OCI-LY1 (cell line): ENCODE measurements around the gene ADAM19.

ENCODE experiments used
- H2AFZ ChIP-seq: fragments of 200-600 bp; sonication (generic), shearing (Covaris generic); 2 replicates; pipeline ENCODE4 v1.6.0; 2014; ENCODE audit warnings: antibody characterized with exemption, mild to moderate bottlenecking, low read length
- H3F3A ChIP-seq: fragments of 200-600 bp; sonication (generic), shearing (Covaris generic); 2 replicates; pipeline ENCODE4 v1.6.0; 2014; ENCODE audit warnings: mild to moderate bottlenecking, antibody characterized with exemption, low read length, moderate library complexity; ENCODE audit not compliant: insufficient read depth
- H3K27ac ChIP-seq: fragments of 200-600 bp; sonication (generic); 2 replicates; pipeline ENCODE4 v1.5.1; 2014; ENCODE audit warnings: low read length, mixed run types, mild to moderate bottlenecking, low read depth; ENCODE audit not compliant: poor library complexity, severe bottlenecking
- H3K27me3 ChIP-seq: fragments of 200-600 bp; sonication (generic); 2 replicates; pipeline ENCODE4 v1.6.0; 2014; ENCODE audit warnings: antibody characterized with exemption, mild to moderate bottlenecking, low read length, moderate library complexity; ENCODE audit not compliant: insufficient read depth
- H3K36me3 ChIP-seq: fragments of 200-600 bp; sonication (generic); 2 replicates; pipeline ENCODE4 v1.6.1; 2014; ENCODE audit warnings: mild to moderate bottlenecking, antibody characterized with exemption, low read length, moderate library complexity, mixed read lengths; ENCODE audit not compliant: insufficient read depth
- H3K4me1 ChIP-seq: fragments of 200-600 bp; sonication (generic); 2 replicates; pipeline ENCODE4 v1.5.1; 2014; ENCODE audit warnings: mild to moderate bottlenecking, low read length, moderate library complexity; ENCODE audit not compliant: insufficient read depth, severe bottlenecking
- H3K4me2 ChIP-seq: fragments of 200-600 bp; sonication (generic), shearing (Covaris generic); 2 replicates; pipeline ENCODE4 v1.6.1; 2014; ENCODE audit warnings: low read length
- H3K4me3 ChIP-seq: fragments of 200-600 bp; sonication (generic); 2 replicates; pipeline ENCODE4 v1.5.1; 2014; ENCODE audit warnings: low read length, low read depth, mild to moderate bottlenecking, mixed read lengths; ENCODE audit not compliant: poor library complexity, severe bottlenecking
- H3K79me2 ChIP-seq: fragments of 200-600 bp; shearing (Covaris generic); 2 replicates; pipeline ENCODE4 v1.6.1; 2016; ENCODE audit warnings: mixed run types, low read length, mixed read lengths; ENCODE audit not compliant: insufficient read depth
- H3K9ac ChIP-seq: fragments of 200-600 bp; sonication (generic), shearing (Covaris generic); 2 replicates; pipeline ENCODE4 v1.6.1; 2014; ENCODE audit warnings: mild to moderate bottlenecking, low read length, mixed read lengths
- H3K9me2 ChIP-seq: fragments of 200-600 bp; sonication (generic), shearing (Covaris generic); 2 replicates; pipeline ENCODE4 v1.6.1; 2014; ENCODE audit warnings: low read depth, mild to moderate bottlenecking, low read length, mixed read lengths
- H3K9me3 ChIP-seq: fragments of 200-600 bp; shearing (Covaris generic); 2 replicates; pipeline ENCODE4 v1.6.1; 2014; ENCODE audit warnings: low read length, mixed read lengths
- H4K20me1 ChIP-seq: fragments of 200-600 bp; sonication (generic), shearing (Covaris generic); 2 replicates; pipeline ENCODE4 v1.6.0; 2016; ENCODE audit warnings: mild to moderate bottlenecking, low read length; ENCODE audit not compliant: insufficient read depth
- EZH2 ChIP-seq: fragments of 200-600 bp; sonication (generic), shearing (Covaris generic); IDR thresholded peaks from 2 replicates; pipeline ENCODE4 v1.8.0; 2017; ENCODE audit warnings: borderline replicate concordance, mixed run types, mild to moderate bottlenecking, antibody characterized with exemption, low read length, moderate library complexity, mixed read lengths
- TF ChIP-seq, protein P1 (sequence below): fragments of 200-600 bp; sonication (generic), shearing (Covaris generic); IDR thresholded peaks from 2 replicates; pipeline ENCODE4 v1.5.1; 2017; ENCODE audit warnings: mild to moderate bottlenecking, antibody characterized with exemption, low read length, moderate library complexity, mixed read lengths

Gene ADAM19

DNA sequence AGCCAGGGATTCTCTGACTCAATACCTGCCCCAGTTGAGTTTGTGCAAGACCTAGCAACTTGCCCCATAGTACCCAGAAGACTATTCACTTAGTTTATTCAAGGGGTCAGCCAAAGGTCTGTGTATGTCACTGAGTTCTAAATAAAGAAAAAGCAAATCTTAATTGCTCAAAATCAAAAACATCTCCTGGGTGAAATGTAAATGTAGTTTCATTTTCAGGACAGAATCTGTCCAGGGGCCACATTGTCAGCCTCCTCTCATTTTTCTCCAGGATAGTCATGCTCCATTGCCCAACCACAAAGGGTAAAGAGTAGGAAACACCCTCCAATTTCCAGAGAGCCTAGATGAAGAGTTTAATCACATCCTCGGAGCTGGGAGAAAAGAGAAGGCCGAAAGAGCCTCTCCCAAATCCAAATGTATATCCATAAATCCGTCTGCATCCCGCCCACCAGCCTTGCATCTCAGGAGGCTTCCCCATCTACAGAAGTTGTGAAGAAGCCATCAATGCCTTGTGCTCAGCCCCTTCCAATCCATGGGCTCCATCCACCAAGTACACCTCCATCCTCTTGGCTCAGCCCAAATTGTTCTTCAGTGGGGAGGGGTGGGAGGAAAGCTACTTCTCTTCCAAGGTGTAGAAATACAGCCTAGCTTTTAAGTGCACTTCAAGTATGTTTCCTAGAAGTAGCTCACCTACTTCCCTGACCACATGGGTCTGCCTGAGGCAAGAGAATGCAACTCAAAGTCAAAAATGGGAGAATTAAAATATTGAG, 26.9 kb downstream of the ADAM19 start:
- no peak overlapping the region for H3K4me2 ChIP-seq
- H3K27ac ChIP-seq: no peak overlapping the region
- H3K79me2 ChIP-seq: no peaks in the 10 kb centered on the region
- no peak overlapping the region for H2AFZ ChIP-seq
- no peaks in the 10 kb centered on the region for H3F3A ChIP-seq
- no peaks in the 10 kb centered on the region for H3K36me3 ChIP-seq
- no peaks in the 10 kb centered on the region for H3K9me2 ChIP-seq
- no peaks in the 10 kb centered on the region for H3K9me3 ChIP-seq
- H3K9ac ChIP-seq: no peak overlapping the region
- no peaks in the 10 kb centered on the region for H4K20me1 ChIP-seq
- no peak for TF ChIP-seq EZH2
- TF ChIP-seq, protein P1, sequence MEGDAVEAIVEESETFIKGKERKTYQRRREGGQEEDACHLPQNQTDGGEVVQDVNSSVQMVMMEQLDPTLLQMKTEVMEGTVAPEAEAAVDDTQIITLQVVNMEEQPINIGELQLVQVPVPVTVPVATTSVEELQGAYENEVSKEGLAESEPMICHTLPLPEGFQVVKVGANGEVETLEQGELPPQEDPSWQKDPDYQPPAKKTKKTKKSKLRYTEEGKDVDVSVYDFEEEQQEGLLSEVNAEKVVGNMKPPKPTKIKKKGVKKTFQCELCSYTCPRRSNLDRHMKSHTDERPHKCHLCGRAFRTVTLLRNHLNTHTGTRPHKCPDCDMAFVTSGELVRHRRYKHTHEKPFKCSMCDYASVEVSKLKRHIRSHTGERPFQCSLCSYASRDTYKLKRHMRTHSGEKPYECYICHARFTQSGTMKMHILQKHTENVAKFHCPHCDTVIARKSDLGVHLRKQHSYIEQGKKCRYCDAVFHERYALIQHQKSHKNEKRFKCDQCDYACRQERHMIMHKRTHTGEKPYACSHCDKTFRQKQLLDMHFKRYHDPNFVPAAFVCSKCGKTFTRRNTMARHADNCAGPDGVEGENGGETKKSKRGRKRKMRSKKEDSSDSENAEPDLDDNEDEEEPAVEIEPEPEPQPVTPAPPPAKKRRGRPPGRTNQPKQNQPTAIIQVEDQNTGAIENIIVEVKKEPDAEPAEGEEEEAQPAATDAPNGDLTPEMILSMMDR: no peak
- peaks cover 7% of the 10 kb centered on the region; the same call in 1 of the 2 replicates for H3K27me3 ChIP-seq
- no peaks in the 10 kb centered on the region for H3K4me1 ChIP-seq
- no peak overlapping the region for H3K4me3 ChIP-seq

DNA sequence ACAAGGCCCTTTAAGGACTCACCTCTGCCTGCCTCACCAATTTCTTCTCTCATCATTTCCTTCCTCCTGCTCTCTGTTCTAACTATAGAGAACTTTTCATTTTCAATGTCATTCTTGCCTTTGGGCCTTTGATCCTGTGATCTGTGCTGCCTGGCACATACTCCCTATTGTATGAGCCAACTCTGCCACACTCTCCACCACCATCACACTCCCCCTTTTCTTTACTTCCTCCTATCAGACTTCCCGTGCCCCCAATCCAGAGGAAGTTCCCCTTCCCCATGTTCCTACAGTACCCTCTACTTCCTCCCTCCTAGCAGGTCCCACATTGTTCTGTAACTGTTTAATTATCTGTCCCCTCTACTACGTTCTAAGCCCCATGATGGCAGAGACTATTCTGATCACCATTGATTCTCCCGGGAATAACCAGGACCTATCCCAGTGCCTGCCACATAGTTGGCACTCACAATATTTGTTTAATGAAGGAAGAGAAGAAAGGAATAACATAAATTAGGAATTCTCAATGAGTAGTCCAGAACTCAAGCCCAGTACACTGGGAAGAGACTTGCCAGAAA, 27.5 kb downstream of the ADAM19 start:
- Histone ChIP-seq H3K4me1 (no peaks in the 10 kb centered on the region), H3K9ac (no peak overlapping the region), H2AFZ (no peak overlapping the region), H3K9me2 (no peaks in the 10 kb centered on the region), H3K27ac (no peak overlapping the region), H3K4me3 (no peak overlapping the region), H3K27me3 (peaks cover 10% of the 10 kb centered on the region; the same call in 1 of the 2 replicates), H3F3A (no peaks in the 10 kb centered on the region), H3K79me2 (no peaks in the 10 kb centered on the region), H3K36me3 (no peaks in the 10 kb centered on the region), H3K9me3 (no peaks in the 10 kb centered on the region), H4K20me1 (no peaks in the 10 kb centered on the region), H3K4me2 (no peak overlapping the region)
- TF ChIP-seq, protein P1: no peak
- TF ChIP-seq EZH2: no peak

DNA sequence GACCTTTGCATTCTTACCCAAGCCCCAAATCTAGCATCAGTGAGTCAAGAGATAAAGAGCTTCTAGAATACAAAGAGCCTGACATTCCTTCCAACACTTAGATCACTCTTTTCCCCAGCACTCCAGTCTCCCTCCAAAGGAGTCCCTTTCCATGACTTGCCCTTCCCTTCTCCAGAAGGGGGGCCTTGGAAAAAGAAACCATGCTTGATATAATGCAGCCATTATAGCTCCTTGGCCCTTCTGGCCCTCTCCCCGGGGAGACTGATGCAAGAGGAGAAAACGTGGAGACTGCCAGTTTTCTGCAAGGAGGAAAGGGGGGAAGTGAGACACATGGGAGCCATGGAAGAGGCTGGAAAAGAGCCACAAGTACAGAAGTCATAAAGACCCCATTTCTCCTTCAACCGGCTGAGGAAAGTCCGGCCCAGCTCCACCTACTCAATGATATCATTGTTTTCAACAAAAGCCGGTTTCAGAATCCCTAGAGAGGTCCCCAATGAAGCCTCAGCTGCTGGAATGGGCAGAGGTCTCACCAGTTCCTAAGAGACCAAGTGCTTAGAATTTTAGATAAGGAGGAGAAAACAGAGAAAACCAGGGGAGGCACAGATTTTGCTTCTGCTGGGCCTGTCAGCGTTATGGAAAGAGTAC, 29.0 kb downstream of the ADAM19 start:
- no peaks in the 10 kb centered on the region for H3K36me3 ChIP-seq
- H3K4me3 ChIP-seq: no peak overlapping the region
- H4K20me1 ChIP-seq: no peaks in the 10 kb centered on the region
- no peaks in the 10 kb centered on the region for H3K4me1 ChIP-seq
- no peaks in the 10 kb centered on the region for H3K9me2 ChIP-seq
- no peaks in the 10 kb centered on the region for H3F3A ChIP-seq
- no peak overlapping the region for H3K4me2 ChIP-seq
- H3K9me3 ChIP-seq: no peaks in the 10 kb centered on the region
- TF ChIP-seq, protein P1: no peak
- no peak for TF ChIP-seq EZH2
- H3K27ac ChIP-seq: no peak overlapping the region
- H3K27me3 ChIP-seq: peaks cover 10% of the 10 kb centered on the region; the same call in 1 of the 2 replicates
- no peak overlapping the region for H3K9ac ChIP-seq
- no peak overlapping the region for H2AFZ ChIP-seq
- no peaks in the 10 kb centered on the region for H3K79me2 ChIP-seq
